Jurkat, Clone E6-1 (cell line): ENCODE measurements around the gene ARID3A.
A peak's percentile ranks its signal among the peaks of the same experiment; 100 is the strongest.

Source experiments
- DNase-seq: peaks from one replicate; pipeline ENCODE4 v3.0.0-alpha.2; 2011; ENCODE audit warnings: low read depth, low spot score
- H3K4me3 ChIP-seq: 2 replicates; pipeline ENCODE4 v1.5.1; 2011; ENCODE audit warnings: mild to moderate bottlenecking, low read length, control low read depth, moderate library complexity

The ARID3A gene

DNA sequence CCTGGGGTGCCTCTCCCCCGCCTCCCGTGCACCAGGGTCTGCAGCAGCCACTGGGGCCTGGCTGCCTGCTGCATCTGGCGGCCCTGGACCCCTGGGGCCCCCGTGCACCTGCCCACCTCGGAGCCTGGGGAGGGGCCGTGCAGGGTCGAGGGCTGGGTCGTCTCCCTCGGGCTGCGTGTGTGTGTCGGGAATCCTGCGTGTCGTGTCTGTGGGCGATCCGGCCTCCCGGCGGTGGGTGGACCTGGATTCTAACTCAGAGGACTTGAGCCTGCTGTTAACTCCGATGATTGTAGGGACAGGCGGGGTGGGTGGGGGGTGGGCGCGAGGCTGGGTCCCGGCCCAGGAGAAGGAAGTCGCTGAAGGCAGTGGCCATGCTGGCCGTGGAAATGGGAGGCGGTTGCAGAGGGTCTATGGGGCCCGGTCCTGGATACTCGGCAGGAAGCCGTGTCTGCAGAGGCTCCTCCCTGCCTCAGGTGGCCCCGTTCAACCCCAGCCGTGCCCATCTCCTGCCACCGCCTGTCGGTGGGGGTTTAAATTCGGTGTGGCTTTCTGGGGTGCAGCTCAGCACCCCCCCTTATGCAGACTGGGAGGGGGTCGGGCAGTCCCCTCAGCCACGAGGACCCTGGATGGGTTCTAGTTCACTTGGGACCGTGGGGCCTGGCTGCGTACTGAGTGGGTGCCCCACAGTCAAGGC, 48.9 kb downstream of the ARID3A start:
- H3K4me3 ChIP-seq = no peak overlapping the region
- DNase-seq = no peak

DNA sequence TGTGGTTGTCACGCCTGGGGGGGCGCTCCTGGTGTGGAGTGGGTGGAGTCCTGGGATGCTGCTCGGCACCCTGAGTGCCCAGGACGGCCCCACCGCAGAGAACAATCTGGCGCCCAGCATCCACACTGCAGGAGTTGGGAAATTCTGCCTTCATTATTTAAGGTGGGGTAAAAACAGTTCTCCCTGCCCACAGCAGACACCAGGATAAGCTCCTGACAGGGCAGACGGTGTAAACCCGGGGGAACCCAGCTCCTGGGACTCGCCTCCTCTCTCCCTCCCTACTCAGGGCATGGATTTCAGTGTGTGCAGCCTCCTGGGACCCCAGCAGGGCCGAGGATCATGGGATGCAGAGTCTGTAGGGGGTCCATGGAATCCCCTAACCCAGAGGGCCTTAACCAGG, 50.6 kb downstream of the ARID3A start:
- no peak for DNase-seq
- H3K4me3 ChIP-seq = no peak overlapping the region

DNA sequence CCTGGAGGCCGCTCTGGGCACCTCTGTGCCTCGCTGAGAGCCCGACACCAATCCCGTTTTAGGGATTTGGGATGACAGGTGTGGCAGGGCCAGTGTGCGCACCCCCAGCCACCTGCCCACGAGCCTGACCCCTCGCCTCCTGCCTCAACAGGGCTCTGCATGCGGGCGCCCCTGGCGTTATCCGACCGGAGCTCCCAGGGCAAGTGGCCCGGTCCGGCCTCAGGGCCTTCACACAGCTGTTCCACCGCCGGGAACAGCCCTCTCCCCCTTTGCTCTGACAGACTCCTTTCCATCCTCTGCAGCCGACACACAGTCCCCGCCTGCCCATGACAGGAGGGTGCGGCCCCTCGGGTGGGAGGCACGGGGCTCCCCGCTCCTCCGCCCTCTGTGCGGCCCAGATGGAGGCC, 51.2 kb downstream of the ARID3A start:
- DNase-seq = no peak

DNA sequence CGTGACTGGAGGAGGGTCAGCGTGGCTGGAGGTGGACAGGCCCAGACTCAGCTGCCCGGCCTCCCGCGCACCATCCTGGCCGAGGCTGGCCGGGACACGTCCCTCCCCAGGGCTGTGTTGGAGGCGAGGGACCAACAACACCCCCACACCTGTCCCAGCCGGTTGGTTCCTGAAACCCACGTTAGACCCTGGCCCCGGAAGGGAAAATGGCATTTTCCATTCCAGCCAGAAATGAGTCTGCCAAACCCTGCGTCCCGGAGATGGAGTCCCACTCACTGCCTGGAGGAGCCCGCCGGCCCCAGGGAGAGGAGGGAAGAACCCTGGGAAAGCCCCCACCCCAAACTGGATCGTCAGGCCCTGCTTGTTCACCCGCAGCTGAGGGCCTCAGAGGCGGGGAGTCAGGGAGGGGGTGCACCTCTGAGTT, 53.5 kb downstream of the ARID3A start:
- H3K4me3 ChIP-seq = no peak overlapping the region
- DNase-seq = no peak

More for the DNA sequence above, 51.2 kb downstream of the ARID3A start:
- H3K4me3 ChIP-seq = no peak overlapping the region

DNA sequence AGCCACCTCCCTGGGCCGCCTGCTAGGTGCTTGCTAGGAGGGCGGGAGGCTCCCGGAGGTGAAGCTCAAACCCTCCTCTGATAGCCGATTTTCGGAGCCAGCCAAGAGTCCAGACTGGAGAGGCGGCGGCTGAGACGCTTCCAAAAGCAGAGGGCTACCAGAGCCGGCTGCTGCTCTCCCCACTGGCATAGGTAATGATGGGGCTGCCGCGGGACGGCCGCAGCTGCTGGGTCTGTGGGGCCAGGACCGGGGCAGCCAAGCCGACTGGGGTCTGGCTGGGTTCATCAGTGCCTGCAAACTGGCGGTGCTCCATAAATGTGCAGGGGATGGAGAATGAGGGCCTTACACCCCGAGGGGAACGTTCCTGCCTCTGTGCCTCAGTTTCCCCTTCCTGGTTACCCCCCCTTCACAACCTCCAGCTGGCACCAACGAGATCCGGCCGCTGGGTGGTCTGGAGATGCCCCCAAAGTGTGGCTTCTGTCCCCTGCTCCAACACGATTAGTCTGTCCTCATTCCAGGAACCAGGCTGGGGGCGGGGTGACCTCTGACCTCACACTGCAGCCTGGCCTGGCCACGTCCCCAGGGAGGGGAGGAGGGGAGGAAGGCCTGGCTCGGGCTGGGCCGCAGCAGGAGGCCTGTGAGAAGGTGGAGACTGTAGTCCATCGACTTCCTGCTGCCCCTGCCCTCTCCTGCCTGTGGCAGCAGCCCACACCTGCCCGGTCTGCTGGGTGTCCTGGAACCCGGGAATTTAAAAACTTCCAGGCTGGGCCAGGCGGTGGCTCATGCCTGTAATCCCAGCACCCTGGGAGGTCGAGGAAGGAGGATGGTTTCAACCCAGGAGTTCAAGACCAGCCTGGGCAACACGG, 54.5 kb downstream of the ARID3A start:
- DNase-seq = no peak
- H3K4me3 ChIP-seq = no peak overlapping the region

DNA sequence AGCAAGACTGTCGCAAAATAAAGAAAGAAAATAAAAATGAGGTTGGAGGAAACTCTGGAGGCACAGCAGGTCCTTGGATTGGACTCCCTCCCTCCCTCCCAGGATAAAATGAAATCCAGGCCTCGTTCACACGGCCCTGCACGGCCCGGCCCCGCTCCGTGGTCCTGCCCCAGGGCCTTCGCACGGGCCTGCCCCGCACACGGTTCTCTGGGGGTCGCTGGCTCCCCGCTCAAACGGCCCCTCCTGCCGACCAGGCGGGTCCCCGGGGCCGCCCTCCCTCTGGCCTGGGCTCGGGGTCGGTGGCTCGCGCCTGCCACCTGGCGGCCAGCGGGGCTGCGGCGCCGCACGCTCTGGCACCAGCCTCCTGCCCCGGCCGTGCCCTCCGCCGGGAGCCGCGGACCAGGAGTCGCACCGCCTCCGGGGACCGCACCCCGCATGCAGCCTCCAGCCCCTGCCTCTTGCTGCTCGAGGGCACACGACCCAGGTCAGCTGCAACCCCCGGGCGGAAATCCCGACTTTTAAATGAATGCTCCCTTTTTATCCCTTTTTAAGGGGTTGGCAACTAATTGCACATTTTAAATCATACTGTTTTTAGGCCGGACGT, 56.8 kb downstream of the ARID3A start:
- peak overlapping the region; percentile 25 for H3K4me3 ChIP-seq
- DNase-seq = no peak

DNA sequence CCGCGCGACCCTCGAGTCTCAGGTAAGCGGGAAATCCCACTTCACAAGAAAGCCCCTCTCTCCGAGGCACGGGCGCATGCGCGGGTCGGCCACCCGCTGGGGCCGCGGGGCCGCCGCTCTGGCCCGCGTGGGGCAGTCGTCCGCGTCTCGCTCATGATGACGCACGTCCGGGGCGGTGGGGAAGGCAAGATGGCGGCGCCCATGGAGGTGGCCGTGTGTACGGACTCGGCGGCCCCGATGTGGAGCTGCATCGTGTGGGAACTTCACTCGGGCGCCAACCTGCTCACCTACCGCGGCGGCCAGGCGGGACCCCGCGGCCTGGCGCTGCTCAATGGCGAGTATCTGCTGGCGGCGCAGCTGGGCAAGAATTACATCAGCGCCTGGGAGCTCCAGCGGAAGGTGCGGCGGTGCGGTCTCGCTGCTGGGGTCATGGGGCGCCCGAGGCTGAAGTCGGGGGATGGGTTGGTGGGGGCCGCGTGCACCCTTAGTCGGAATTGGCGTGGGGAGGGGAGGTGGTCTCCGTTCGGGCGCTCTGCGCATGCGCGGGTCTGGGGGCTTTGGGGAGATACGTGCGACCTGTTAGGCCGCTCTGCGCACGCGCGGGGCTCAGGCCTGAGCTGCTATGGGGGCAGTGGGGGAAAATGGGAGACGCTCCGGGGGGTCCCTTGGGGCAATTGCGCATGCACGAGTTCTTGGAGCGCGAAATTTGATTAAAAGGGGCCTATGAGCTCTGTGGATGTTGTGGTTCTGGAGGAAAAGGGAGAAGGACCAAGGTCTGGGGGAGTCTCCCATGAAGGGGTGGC, 58.5 kb downstream of the ARID3A start, which contains the start of gene WDR18:
Gene WDR18, plus strand, starts transcription at position 181 of the 803 bp plus-strand sequence. Its CDS starts 9 bp downstream, at position 190.
- peak; percentile 79 for DNase-seq
- peak within 1 kb of the TSS; percentile 94 for H3K4me3 ChIP-seq

DNA sequence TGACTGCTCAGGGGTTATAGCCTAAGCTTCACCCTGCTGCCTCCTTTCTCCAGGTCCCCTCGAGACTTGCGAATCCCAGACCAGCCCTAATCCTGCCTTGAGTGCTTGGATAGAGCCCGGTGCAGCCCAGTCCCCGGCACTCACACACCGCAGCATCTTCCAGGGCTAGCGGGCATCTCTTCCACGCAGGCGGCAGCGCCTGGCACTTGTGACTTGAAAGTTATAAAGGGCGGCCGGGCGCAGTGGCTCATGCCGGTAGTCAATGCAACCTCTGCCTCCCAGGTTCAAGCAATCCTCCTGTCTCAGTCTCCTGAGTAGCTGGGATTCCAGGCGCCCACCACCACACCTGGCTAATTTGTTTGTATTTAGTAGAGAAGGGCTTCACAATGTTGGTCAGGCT, 60.2 kb downstream of the ARID3A start:
- no peak overlapping the region for H3K4me3 ChIP-seq
- DNase-seq = no peak

DNA sequence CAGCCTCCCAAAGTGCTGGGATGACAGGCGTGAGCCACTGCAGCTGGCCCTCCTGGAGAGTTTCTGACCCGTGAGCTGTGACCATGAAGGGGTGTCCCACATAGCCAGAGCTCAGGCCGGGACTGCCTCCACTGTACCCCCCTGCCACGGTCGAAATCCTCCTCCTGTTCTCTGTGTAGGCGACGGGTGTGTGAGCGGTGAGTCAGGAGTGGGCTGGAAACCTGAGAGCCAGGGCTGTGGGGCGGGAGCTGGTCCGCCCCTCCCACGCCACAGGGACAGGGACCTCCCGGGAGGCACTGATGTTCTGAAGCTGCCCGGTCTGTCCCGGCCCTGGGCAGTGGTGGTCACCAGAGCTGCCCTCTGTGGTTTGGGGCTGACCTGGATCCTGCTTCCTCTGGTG, 62.2 kb downstream of the ARID3A start:
- no peak overlapping the region for H3K4me3 ChIP-seq
- DNase-seq = no peak

DNA sequence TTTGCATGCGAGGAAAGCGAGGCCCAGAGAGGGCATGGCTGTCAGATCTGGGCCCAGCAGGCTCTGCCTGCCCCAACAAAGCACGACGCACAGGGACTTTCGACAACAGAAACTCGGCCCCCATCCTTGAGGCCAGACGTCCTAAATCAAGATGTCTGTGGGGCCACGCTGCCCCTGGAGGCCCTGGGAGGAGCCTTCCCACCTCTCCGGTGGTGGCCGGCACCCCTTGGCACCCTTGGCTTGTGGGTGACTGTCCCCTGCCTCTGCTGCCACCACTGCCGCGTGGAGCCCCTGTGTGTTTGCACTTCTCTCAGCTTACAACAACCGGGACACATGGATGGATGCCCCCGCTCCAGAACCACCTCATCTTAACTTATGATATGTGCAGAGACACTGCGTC, 62.7 kb downstream of the ARID3A start:
- DNase-seq = no peak
- H3K4me3 ChIP-seq = no peak overlapping the region

DNA sequence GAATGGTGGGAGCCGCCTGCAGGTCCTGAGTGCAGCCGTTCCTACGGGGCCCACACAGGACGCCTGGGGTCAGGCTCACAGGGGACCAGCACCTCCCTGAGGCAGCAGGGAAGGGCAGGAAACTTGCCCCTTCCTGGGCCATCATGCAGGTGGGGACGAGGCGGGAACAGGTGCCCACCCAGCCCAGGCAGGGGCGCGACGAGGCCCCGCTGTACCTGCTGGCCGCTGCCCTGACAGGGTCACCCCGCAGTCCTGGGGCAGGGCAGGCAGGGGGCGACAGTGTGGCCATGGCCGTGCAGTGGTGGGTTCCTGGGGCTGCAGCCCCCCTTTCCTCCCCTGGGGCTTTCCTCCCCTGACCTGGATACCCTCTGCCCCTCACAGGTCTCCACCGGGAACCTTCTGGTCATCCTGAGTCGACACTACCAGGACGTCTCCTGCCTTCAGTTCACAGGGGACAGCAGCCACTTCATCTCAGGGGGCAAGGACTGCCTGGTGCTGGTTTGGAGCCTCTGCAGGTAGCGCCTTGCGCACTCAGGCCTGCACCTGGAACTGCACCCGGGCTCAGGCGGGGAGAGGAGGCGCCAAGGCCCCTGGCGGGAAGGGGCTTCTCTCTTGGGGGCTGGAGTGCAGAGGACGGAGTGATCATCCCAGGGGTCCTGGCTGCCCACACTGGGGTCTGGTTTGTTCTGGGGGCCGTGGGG, 63.7 kb downstream of the ARID3A start:
- H3K4me3 ChIP-seq = no peak overlapping the region
- no peak for DNase-seq

DNA sequence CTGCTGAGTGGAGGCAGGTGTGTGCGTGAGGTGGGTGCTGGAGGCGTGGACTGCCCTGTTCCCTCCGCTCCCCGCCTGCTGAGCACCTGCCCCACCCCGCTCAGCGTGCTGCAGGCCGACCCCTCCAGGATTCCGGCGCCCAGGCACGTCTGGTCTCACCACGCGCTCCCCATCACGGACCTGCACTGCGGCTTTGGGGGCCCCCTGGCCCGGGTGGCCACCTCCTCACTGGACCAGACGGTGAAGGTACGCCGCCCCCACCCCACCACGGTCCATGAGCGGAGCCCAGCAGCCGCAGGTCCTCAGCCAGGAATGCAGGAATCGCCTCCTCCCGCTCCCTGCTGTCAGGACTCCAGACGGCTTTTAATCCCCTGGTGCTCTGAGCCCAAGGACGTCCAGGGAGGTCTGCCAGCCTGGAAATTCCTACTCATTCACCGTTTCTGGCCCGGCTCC, 64.3 kb downstream of the ARID3A start:
- H3K4me3 ChIP-seq = no peak overlapping the region
- no peak for DNase-seq

DNA sequence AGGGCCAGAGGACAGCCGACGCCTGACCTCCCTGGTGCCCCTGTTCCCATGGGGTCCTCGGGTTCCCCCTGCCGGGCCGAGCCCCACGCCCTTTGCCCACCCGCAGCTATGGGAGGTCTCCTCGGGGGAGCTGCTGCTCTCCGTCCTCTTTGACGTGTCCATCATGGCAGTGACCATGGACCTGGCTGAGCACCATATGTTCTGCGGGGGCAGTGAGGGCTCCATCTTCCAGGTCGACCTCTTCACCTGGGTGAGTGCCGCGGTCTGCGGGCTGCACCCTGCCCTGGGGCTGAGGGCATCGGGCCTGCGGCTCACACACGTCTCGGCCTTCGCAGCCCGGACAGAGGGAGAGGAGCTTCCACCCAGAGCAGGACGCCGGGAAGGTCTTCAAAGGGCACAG, 64.9 kb downstream of the ARID3A start:
- H3K4me3 ChIP-seq = no peak overlapping the region
- DNase-seq = no peak

DNA sequence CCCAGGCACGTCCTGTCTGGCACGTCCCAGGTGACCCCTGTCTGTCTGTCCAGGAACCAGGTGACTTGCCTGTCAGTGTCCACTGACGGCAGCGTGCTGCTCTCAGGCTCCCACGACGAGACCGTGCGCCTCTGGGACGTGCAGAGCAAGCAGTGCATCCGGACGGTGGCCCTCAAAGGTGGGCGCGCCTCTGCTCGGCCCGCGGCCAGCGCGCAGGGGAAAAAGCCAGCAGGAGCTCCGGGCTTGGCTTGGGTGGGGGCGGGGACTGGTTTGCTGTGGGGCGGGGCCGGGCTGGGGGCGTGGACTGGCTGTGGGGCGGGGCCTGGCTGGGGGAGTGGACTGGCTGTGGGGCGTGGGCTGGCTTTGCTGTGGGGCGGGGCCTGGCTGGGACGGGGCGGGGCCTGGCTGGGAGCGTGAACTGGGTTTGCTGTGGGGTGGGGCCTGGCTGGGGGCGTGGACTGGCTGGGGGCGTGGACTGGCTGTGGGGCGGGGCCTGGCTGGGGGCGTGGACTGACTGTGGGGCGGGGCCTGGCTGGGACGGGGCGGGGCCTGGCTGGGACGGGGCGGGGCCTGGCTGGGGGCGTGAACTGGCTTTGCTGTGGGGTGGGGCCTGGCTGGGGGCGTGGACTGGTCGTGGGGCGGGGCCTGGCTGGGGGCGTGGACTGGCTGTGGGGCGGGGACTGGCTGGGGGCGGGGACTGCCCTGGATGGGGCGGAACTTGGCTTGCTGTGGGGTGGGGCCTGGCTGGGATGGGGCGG, 65.5 kb downstream of the ARID3A start:
- DNase-seq = no peak
- no peak overlapping the region for H3K4me3 ChIP-seq

DNA sequence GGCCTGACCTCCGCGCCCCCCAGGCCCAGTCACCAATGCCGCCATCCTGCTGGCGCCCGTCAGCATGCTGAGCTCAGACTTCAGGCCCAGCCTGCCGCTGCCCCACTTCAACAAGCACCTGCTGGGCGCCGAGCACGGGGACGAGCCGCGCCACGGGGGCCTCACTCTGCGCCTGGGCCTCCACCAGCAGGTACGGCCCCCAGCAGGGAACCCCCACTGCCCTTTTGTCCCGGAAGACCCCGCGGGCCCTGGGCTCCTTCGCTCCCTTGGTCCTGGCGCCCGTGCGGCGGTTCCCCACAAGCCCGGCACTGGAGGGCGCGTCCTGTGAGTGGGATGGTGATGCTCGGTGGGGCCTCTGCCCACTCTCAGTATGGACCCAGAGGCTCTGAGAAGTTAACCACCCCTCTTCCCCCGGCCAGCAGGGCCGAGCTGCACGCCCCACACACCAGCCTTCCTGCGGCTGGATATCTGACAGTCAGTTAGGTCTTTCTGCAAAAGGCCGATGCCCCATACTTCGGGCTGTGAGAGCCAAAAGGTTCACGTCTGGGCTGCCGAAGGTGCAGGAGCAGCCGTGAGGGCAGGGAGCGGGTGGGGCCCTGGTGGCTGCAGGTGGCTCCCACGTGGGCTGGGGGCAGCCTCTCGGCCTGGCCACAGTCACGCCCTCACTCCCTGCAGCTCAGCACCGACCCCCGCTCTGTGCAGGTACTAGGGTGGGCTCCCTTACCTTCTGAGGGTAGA, 66.3 kb downstream of the ARID3A start:
- no peak overlapping the region for H3K4me3 ChIP-seq
- no peak for DNase-seq

DNA sequence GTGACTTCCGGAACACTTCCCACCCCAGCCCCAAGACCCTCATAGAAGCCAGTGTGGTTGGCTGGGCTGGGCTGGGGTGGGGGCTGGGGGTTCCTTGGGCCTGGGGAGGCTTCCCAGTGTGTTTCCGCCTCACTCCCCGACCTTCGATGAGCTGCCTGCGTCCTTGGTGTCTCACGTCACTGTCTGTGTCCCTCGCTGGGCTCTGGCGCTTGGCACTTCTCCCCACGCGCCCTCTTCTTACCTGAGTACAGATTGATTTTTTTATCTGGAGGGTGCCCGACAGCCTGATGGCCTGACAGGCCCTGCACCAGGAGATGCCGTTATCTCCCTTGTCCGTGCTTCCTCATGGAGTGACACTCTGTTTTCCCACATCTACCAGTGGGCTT, 66.8 kb downstream of the ARID3A start:
- H3K4me3 ChIP-seq = no peak overlapping the region
- no peak for DNase-seq

DNA sequence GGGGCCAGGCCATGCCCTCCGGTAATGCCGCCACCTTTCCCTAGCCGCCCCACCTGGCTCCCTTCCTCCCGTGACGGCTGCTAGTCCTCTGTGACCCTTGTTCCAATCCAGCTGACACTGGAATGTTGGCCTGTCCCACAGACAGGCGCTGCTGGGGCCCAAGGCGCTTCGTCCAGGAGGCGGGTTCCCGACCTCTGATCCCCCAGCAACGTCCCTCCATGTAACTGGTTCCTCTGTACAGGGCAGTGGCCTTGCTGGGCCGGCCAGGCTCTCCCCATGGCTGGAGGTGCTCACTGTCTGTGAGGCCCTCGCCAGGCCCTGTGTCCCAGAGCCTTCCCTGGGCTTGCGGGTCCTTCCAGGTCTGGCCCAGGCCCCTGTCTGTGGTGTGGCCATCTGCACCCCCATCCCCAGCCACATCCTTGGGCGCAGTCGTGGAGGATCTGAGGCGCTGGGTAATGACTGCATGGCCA, 67.6 kb downstream of the ARID3A start:
- DNase-seq = no peak
- H3K4me3 ChIP-seq = no peak overlapping the region
